GM19372 (cell line): ENCODE results near the gene OR52W1.
"Not testable (repeated sequence)": the region's sequence is repeated elsewhere in the genome, so short reads cannot be mapped to it uniquely, and the experiment has no call there.

Source experiments
- ATAC-seq: cut with Tn5 transposase; IDR thresholded peaks from one replicate; pipeline ENCODE4 v1.9.1; 2021; ENCODE audit warnings: mild to moderate bottlenecking, low read depth, moderate library complexity; ENCODE audit not compliant: unreplicated experiment

The OR52W1 gene

DNA sequence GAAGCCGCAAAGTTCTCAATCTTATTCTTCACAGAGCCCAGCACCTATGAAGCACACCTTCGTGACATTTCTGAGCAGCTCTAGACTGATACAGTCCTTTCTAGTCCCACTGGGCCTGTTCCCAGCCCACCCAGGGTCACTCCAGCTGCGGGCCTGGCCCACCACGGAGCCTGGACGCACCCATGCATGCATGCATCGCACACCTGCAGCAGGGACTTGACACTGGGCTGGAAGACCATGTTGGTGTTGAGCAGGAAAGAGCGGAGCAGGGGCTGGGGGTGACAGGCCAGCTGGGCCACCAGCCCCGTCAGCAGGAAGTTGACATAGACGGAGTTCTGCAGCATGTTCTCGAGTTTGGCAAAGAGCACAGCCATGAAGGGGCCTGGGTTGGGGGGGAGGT, 15.5 kb downstream of the OR52W1 start:
- ATAC-seq, result no peak

- no peak for ATAC-seq
Observed at GRCh38 chr11:6216501-6216900, 17.5 kb downstream of the OR52W1 start.

- ATAC-seq, result no peak
Observed at GRCh38 chr11:6217722-6218121, 18.7 kb downstream of the OR52W1 start.

GRCh38 chr11:6219359-6219758, 20.3 kb downstream of the OR52W1 start:
- ATAC-seq, result no peak

DNA sequence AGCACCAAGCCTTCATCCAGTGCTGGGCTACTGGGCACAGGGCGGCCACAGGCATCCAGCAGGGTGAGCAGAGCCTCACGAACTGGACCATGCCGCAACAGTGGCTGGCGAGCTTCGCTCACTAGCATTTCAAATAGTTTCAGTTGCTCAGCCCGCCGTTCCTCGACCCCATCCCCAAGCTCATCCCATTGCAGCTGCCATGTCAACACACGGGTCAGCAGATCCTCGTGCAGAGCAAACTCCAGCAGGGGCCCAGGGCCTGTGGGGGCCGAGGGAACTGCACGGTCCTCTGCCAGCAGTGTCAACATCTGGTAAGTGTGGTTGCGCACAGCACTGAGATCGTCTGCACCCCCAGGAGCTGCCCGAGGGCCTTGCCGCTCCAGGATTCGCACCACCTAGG, 24.8 kb downstream of the OR52W1 start:
- ATAC-seq, result no peak

- ATAC-seq, result no peak
Observed at GRCh38 chr11:6224421-6224820, 25.4 kb downstream of the OR52W1 start.

DNA sequence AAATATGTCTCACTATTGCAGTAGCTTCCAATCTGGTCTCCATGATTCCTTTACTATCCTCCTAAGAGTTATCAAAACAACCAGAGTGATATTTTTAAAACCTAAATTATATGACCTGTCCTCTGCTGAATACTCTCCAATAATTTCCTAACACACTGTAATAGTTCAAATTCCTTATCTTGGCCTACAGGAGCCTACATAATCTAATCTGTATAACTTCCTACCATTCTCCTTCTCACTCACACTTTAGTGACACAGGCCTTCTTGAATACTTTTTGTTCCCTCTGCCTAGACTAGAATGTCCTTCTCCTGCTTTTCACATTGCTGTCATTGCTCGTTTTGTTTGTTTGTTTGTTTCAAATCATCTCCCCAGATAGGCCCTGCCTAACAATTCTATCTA, 26.0 kb downstream of the OR52W1 start:
- ATAC-seq, result no peak

GRCh38 chr11:6225896-6226295, 26.9 kb downstream of the OR52W1 start:
- ATAC-seq, result no peak

GRCh38 chr11:6228520-6228919, 29.5 kb downstream of the OR52W1 start:
- no peak for ATAC-seq

DNA sequence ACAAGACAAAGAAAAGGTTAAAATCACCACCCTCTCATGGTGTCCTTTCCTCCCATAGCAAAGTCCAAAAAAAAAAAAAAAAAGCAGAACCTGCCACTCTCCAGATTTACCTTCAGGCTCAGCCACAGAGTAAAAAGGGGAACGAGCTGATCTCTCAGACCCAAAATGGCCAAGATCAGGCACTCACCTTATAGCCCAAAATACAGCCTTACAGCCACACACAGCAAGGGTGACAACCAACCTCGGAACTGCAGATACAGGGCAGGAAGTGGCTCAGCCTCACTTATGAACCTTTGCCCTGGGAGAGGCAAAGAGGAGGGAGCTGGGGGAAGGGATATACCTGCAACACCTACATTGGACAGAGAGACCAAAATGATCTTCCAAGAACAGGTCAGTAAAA, 30.9 kb downstream of the OR52W1 start:
- ATAC-seq, result no peak

DNA sequence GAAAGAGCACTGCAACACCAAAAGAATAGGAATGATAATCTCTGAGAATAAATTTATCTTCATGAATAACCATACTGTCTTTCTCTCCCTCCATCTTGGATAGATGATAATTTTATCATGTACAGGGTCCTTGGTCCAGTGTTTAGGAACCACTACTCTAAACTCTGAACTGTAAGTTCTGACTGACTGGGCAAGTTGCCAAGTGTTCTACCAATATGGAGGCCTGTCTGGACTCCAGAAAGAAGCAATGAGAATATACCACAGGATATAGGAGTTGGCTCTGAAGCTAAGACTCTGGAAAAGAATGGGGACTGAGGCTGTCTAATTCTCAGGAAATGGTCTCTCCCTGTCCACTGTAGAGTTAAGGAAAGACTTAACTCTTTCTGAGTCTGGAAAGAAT, 33.9 kb downstream of the OR52W1 start:
- ATAC-seq, result no peak

DNA sequence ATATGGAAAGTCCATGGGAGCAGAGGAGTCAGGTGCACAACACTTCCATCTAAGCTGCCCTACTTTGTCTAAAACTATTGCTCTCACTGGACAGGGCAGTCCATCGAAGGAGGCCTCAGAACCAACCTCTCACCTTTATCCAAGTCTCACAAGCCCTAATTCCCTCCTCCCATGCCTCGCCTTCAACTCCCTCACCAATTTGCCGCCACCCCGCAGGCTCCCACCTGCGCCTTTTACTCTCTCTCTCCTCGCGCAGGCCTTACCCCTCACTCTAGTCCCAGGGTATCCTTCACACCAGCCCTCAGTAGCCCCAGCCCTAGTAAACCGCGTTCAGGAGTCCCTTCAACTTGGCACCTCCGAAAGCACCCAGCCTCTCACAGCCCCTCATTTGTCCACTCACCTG, 35.0 kb downstream of the OR52W1 start:
- no peak for ATAC-seq

GRCh38 chr11:6234387-6235107, 35.5 kb downstream of the OR52W1 start, which contains the start of gene FHIP1B:
Gene FHIP1B (minus strand): TSS chr11:6234636. CDS start chr11:6224516, 10,120 bp downstream.
- ATAC-seq, result peak; percentile 89

DNA sequence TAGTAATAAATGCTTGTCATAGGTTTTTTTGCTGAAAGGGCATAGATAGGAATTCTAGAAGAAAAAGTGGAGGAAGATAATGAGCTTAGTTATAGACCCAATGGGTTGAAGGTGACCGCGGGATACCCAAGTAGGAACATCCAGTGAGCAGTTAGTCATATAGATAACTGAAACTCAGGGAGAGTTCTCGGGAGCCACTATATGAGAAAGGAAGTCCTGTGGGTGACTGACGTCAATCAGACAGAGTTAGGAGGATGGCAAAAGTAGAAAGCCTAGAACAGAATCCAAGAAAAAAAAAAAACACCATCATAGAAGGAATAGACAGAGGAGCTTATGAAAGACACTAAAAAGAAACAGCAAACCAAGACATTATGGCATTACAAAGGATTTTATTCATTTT, 38.2 kb downstream of the OR52W1 start:
- ATAC-seq, result no peak

- ATAC-seq, result no peak
Observed at GRCh38 chr11:6237761-6238302, 38.8 kb downstream of the OR52W1 start.

- no peak for ATAC-seq
Observed at GRCh38 chr11:6238902-6239301, 39.9 kb downstream of the OR52W1 start, which contains the start of gene CNGA4. Gene CNGA4 (plus strand): TSS chr11:6239089. CDS start chr11:6239207, 118 bp downstream.

- ATAC-seq, result no peak
Observed at GRCh38 chr11:6240139-6240538, 41.1 kb downstream of the OR52W1 start.

DNA sequence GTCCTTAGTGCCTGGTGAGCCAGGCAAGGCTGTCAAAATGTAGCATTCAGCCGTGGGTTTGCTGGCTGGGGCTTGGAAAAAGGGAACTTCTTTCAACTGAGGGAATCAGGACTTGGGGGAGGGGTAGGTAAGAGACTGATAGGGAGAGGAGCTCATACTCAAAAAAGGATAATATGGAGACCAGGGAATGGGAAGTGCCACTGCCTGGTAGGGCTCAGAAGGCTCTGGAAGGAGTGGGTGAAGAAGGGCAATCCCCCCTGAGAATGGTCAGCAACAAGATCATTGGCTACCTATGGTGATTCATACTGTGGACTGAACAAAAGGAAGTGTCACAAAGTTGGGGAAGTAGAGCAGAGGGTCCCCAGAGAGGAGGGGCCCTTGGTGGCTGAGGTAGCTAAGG, 41.8 kb downstream of the OR52W1 start:
- ATAC-seq, result no peak

- ATAC-seq, result no peak
Observed at GRCh38 chr11:6241316-6241715, 42.3 kb downstream of the OR52W1 start.

- ATAC-seq, result no peak
Observed at GRCh38 chr11:6245536-6245935, 46.5 kb downstream of the OR52W1 start.

DNA sequence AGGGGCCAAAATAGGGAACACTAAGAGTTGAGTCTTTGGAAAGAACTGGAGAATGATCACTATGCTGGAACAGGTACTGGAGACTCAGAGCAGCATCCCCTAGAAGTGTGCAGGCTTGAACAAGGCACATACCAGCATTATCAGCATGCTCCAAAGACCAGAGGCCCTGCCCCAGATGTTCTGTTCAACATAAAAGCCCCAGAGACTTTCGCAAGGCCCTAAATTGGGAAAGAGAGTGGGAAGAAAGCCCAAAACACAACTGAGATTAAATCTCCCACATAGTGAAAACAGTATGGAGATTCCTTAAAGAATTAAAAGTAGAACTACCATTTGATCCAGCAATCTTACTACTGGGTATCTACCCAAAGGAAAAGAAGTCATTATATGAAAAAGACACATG, 49.2 kb downstream of the OR52W1 start:
- no peak for ATAC-seq

GRCh38 chr11:6248897-6249296, 49.9 kb downstream of the OR52W1 start:
- not testable (repeated sequence) for ATAC-seq
